Measurements from ENCODE around the gene TAF11L8.
"Not testable (repeated sequence)": the region's sequence is repeated elsewhere in the genome, so short reads cannot be mapped to it uniquely, and the experiment has no call there.

The TAF11L8 gene

DNA sequence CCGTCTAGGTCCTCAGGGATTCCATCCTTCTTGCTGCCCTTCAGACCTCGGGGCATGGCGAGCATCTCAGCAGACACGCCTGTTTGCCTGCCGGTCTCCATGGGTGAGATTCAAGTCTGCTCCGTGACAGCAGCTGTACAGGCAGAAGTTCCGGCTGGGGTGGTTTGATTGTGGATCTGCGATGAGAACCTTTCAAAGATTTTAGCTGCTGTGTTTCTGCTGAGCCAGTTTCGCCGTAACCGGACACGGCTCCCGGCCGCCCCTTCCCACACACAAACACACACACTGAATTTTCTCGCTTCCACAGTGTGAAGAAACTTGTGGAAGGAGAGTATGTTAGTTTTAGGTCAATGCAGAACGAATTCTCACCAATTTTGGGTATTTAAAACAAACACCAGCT lies at the start of gene TAF11L8:
Gene TAF11L8, minus strand, starts transcription at position 101 of the 400 bp plus-strand sequence.
- DNase-seq (ENCODE audit: low read depth) = not testable (repeated sequence)

DNA sequence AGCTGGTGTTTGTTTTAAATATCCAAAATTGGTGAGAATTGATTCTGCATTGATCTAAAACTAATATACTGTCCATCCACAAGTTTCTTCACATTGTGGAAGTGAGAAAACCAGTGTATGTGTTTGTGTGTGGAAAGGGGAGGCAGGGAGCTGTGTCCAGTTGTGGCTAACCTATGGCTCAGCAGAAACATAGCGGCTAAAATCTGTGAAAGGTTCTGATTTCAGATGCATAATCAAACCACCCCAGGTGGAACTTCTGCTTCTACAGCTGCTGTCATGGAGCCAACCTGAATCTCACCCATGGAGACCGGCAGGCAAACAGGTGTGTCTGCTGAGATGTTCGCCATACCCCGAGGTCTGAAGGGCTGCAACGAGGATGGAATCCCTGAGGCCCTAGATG lies 43.4 kb upstream of the TAF11L8 start, which contains the start of gene TAF11L14:
Gene TAF11L14, plus strand, starts transcription at position 301 of the 400 bp plus-strand sequence.
- no peak for DNase-seq (ENCODE audit: low read depth)

DNA sequence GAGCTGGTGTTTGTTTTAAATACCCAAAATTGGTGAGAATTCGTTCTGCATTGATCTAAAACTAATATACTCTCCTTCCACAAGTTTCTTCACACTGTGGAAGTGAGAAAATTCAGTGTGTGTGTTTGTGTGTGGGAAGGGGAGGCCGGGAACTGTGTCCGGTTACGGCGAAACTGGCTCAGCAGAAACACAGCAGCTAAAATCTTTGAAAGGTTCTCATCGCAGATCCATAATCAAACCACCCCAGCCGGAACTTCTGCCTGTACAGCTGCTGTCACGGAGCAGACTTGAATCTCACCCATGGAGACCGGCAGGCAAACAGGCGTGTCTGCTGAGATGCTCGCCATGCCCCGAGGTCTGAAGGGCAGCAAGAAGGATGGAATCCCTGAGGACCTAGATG lies 41.0 kb upstream of the TAF11L8 start, which contains the start of gene TAF11L13:
Gene TAF11L13, plus strand, starts transcription at position 301 of the 400 bp plus-strand sequence.
- DNase-seq (ENCODE audit: low read depth) = not testable (repeated sequence)

DNA sequence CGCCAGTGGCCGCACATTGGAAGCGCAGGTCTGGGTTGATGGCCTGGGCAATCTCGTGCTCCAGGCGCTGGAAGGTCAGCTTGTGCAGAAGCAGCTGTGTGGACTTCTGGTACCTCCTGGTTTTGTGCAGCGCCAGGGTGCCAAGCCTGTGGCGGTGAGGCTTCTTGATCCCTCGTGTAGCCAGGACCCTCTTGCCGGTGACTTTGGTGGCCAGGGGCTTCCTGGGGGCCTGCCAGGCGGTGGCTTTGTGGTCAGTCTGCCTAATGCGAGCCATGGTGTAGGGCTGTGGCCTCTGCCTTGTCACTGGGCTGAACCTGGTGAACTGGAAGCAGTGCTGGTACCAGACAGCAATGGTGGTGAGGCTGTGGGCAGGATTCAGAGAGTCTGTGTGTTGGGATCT lies 34.9 kb upstream of the TAF11L8 start:
- no peak for DNase-seq (ENCODE audit: low read depth)

DNA sequence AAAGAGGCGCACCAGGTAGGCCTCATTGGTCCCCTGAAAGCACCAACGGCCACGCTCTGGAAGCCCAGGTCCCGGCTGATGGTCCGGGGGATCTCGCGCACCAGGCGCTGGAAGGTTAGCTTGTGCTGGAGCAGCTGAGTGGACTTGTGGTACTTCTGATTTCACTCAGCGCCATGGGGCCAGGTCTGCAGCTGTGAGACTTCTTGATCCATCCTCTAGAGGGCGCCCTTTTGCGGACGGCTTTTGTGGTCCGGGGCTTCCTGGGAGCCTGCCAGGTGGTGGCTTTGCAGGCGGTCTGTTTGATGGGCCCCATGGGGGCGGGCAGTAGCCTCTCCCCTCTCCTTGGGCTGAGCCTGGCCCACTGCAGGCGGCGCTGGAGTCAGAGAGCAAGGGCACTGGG lies 29.9 kb upstream of the TAF11L8 start:
- DNase-seq (ENCODE audit: low read depth) = no peak

DNA sequence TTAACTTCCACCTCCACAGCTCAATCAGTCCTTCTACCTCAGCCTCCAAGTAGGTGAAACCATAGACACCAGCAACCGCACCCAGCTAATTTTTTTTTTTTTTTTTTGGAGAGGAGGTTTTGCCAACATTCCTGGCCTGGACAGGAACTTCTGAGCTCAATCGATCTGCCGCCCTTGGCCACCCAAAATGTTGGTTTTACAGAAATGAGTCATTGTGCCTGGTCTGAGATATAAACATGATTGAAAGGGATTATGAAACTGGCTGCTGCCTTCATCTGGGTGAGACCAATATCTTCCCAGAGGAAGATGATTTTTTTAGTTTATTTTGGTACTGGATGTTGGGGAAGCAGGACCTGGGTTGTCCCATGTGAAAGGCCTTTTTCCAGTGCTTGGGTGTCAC lies 28.6 kb upstream of the TAF11L8 start:
- no peak for DNase-seq (ENCODE audit: low read depth)

DNA sequence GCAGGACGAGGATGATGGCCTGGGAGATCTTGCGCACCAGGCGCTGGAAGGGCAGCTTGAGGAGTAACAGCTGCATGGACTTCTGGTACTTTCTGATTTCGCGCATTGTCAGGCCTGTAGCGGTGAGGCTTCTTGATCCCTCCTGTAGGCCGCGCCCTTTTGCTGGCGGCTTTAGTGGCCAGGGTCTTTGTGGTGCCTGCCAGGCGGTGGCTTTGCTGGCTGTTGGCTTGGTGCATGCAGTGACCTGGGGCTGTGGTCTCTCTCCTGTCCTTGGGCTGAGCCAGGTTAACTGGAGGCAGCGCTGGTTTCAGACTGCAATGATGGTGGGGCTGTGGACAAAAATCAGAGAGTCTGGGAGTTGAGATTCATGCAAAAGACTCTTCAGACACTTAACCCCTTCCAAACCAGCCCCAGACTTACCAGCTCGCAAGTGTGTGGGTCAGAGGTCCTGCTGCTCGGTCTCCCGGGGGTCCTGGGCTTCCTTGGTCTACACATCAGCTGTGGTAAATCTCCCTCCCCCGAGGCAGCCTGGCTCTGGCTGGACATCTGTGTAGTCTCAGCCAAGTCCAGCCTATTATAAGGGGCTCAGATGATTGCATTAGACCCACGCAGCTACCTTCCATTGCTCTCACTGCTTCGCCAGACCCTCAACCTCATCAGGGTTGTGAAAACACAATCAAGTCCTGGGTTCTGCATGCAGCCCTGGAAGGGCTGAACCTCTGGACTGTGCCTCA lies 24.3 kb upstream of the TAF11L8 start:
- no peak for DNase-seq (ENCODE audit: low read depth)

DNA sequence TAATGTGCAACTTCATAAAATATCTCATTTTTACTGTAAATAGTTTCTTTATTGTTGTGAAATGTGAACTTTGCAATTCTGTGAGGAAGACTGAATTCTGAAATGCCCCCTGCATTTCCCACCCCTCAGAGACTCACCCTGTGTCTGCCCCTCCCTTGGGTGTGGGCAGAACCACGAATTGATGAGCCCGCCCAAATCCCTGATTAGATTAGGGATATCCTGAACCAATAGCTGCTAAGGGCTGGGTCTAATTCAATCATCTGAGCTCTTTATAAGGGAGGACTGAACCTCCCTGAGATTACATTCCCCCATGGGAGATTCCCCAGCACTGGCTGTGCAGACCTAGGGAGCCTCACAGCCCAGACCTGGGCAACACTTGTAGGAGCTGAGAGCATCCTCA lies 19.3 kb upstream of the TAF11L8 start, which contains the start of gene TAF11L12:
Gene TAF11L12, plus strand, starts transcription at position 301 of the 400 bp plus-strand sequence.
- not testable (repeated sequence) for DNase-seq (ENCODE audit: low read depth)

DNA sequence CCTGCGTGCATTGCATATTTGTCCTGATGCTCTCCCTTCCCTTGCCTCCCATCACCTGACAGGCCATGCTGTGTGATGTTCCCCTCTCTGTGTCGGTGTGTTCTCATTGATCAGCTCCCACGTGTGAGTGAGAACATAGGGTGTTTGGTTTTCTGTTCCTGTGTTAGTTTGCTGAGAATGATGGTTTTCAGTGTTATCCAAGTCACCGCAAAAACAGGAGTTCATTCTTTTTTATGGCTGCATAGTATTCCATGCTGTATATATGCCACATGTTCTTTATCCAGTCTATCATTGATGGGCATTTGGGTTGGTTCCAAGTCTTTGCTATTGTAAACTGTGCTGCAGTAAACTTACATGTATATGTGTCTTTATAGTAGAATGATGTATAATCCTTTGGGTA lies 16.7 kb upstream of the TAF11L8 start:
- DNase-seq (ENCODE audit: low read depth) = not testable (repeated sequence)

DNA sequence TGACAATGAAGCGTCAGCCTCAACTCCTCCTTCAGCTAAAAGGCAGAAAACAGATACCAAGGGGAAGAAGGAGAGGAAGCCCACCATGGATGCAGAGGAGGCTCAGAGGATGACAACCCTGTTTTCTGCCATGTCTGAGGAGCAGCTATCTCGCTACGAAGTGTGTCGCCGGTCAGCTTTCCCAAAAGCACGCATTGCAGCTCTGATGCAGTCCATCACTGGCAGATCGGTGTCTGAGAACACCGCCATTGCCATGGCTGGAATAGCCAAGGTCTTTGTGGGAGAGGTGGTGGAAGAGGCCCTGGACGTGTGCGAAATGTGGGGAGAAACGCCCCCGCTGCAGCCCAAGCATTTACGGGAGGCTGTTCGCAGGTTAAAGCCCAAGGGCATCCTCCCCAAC lies 14.2 kb upstream of the TAF11L8 start:
- no peak for DNase-seq (ENCODE audit: low read depth)

DNA sequence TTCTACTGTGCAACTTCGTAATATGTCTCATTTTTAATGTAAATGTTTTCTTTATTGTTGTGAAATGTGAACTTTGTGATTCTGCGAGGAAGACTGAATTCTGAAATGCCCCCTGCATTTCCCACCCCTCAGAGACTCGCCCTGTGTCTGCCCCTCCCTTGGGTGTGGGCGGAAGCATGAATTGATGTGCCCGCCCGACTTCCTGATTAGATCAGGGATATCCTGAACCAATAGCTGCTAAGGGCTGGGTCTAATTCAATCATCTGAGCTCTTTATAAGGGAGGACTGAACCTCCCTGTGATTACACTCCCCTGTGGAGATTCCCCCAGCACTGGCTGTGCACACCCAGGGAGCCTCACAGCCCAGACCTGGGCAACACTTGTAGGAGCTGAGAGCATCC lies 13.1 kb upstream of the TAF11L8 start, which contains the start of gene TAF11L11:
Gene TAF11L11, plus strand, starts transcription at position 304 of the 400 bp plus-strand sequence.
- DNase-seq (ENCODE audit: low read depth) = not testable (repeated sequence)

DNA sequence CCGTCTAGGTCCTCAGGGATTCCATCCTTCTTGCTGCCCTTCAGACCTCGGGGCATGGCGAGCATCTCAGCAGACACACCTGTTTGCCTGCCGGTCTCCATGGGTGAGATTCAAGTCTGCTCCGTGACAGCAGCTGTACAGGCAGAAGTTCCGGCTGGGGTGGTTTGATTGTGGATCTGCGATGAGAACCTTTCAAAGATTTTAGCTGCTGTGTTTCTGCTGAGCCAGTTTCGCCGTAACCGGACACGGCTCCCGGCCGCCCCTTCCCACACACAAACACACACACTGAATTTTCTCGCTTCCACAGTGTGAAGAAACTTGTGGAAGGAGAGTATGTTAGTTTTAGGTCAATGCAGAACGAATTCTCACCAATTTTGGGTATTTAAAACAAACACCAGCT lies 7.0 kb upstream of the TAF11L8 start, which contains the start of gene TAF11L10:
Gene TAF11L10, minus strand, starts transcription at position 101 of the 400 bp plus-strand sequence.
- not testable (repeated sequence) for DNase-seq (ENCODE audit: low read depth)

DNA sequence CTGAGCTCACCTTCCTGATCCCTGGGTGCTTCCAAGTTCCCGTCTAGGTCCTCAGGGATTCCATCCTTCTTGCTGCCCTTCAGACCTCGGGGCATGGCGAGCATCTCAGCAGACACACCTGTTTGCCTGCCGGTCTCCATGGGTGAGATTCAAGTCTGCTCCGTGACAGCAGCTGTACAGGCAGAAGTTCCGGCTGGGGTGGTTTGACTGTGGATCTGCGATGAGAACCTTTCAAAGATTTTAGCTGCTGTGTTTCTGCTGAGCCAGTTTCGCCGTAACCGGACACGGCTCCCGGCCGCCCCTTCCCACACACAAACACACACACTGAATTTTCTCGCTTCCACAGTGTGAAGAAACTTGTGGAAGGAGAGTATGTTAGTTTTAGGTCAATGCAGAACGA lies 3.5 kb upstream of the TAF11L8 start, which contains the start of gene TAF11L9:
Gene TAF11L9, minus strand, starts transcription at position 140 of the 400 bp plus-strand sequence.
- not testable (repeated sequence) for DNase-seq (ENCODE audit: low read depth)

DNA sequence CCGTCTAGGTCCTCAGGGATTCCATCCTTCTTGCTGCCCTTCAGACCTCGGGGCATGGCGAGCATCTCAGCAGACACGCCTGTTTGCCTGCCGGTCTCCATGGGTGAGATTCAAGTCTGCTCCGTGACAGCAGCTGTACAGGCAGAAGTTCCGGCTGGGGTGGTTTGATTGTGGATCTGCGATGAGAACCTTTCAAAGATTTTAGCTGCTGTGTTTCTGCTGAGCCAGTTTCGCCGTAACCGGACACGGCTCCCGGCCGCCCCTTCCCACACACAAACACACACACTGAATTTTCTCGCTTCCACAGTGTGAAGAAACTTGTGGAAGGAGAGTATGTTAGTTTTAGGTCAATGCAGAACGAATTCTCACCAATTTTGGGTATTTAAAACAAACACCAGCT lies 5.1 kb downstream of the TAF11L8 start, which contains the start of gene TAF11L7:
Gene TAF11L7, minus strand, starts transcription at position 101 of the 400 bp plus-strand sequence.
- DNase-seq (ENCODE audit: low read depth) = not testable (repeated sequence)

Measured in GM04504 (cell line).